DMS53 treated with DMSO at 0.1 percent for 48 hours (cell line): ENCODE data around the gene MRPL41.
"Not testable (repeated sequence)": the region's sequence is repeated elsewhere in the genome, so short reads cannot be mapped to it uniquely, and the experiment has no call there.

Source experiments
- DNase-seq: peaks from one replicate; lab custom pipeline; 2025; ENCODE audit not compliant: unreplicated experiment; lab: John Stamatoyannopoulos, UW

MRPL41 gene

DNA sequence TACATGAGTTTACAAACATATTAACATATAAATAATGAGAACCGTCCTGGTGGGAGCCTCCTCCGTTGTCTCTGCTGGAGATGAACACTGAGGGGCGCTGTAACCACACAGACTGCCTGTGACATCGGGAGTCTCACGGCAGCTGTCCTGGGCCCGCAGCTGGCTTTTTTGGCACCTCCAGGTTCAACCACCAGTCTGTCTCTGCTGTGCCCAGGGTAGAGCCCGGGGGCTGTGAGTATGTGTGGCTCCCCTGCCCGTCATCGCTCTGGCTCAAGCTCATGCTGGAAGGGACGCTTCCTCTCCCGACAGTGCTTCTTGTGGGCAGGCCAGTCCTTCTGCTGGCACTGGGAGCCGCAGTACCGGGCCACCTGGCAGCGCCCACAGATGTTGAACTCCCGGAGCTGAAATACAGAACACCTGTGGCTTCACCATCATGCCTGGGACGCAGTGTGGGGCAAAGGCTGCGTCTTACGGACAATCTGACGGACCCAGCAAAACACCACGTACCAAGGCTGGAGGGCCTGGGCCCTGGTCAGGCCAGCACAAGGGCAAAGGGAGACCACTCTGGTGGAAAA lies 30.7 kb downstream of the MRPL41 start:
- DNase-seq: no peak

DNA sequence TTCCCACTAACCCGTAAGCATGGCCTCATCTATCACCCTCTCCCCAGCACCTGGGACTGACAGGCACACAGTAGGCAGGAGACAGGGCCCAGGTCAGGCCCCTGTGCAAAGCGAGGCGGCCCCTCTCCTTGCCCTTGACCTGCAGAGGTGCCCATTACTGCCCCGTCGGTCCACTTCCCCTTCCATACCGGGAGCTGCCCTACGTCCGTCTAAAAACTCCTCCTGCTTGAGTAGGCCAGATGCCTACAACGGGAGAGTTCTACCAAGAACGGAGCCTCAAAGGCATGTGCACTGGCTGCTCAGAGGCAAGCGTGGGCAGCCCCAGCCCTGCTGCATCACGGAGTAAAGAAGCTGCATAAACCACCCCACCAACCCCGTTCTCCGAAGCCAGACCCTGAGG lies 31.7 kb downstream of the MRPL41 start:
- no peak for DNase-seq

DNA sequence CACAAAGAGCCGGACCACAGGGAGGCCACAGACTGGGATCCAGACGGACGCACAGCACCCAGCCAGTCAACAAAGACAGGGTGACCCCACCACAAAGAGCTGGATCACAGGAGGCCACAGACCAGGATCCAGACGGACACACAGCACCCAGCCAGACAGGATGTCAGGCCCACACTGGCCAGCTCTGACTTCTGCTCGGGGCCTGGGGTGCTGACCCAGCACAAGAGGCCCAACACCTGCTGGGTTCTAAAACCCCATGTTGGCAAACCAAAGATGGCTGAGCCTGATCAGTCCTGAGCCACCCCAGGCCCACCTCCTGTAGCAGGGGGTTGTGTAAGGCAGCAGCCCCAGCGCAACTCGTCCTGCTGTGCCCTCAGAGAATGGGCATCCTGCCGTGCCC lies 32.3 kb downstream of the MRPL41 start:
- DNase-seq: no peak

DNA sequence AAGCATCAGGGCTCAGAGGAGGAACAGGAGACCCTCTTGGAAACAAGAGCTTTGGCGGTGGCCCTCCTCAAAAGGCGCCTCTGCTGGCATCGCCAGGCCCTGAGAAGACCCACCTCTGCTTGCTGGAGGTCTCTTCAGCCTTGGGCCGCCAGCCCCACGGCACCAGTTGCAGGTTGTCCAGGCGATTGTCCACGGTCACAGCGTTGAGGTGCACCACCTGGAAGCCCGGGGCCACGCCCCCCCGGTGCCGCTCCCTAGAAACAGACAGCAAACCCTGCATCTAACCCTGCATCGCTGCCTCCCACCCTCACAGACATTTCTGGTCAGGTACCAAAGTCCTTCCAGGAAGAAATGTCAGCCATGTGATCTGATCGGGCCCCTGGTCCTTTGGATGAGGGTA lies 35.2 kb downstream of the MRPL41 start:
- DNase-seq: no peak

DNA sequence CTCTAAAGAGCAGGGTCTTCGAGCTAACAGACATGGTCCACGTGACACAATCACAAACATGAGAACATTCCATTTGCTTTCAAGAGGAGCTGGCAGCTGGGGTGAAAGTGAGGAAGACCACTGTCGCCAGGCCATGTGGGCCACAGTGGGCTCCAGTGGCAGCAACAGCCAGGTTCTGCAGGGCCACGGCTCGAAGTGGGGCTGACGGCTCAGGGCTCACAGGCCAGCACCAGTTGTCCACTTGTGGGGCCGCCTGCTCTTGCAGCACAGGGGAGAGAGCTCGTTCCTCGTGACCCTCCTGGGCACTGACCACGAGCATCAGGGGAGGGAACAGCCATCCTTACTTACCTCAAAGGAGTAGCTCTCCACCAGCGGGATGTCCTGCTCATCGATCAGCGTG lies 36.6 kb downstream of the MRPL41 start:
- DNase-seq: no peak

DNA sequence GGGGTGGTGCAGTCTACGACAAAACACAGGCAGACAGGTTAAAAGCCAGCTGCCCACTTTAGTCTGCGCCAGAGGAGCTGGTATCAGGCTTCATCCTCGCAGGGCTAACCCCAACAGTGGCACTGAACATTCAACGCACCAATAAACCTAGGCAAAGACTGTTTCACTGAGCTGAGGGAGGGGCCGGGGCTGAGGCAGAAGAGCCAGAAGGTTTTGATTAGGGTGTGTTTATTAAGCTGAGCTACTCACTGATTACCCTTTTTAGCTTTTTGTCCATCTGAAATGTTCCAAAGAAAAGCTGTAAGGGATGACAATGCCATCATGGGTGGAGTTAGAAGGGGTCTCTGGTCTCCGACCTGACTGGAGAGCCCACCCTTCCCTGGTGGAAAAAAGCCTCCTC lies 37.2 kb downstream of the MRPL41 start:
- DNase-seq: no peak

DNA sequence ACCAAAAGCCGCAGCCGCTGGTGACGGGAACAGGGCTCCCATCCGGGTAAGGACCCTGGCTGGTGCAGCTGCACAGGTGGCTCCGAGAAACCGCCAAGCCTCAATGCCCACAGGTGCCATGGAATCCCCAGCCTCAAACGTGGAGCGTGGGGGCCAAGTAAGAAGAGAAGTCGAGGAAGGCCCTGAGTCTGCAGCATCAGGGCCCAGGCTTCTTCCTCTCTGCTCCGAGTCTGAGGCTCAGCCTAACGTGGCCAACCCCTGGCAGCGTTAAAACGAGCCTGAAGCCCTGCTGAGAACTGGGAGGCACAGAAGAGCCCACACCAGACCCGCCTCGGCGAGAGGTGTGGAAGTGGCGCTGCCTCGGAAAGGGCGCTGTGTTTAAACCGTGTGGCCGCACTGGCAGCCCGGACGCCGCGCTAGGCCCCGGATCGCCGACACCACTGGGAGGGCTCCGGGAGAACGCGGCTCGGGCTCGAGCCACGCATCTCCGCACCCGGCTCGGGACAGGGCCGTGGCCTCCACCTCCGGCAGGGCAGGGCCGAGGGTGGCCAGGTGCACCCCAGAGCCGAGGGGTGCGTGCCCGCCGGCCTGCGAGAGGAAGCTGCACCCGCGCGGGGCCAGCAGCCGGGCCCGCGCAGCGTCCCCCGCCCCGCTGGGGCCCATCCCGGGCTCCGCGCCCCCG lies 37.9 kb downstream of the MRPL41 start:
- no peak for DNase-seq

DNA sequence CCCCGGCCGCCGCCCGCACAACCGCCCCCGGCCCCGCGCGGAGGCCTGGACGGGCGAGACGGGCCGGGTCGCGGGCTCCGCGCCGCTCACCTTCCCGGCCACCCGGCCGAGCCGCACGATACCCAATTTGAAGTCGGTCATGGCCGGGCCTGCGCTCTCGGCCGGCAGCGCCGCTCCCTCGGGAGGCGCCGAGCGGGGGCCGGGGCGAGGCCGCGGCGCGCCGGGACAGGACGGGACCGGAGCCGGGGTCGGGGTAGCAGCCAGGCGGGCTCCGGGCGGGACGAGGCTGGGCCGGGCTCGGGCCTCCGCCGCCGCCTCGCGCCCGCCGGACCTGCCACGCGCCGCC lies 38.4 kb downstream of the MRPL41 start:
- DNase-seq: no peak

DNA sequence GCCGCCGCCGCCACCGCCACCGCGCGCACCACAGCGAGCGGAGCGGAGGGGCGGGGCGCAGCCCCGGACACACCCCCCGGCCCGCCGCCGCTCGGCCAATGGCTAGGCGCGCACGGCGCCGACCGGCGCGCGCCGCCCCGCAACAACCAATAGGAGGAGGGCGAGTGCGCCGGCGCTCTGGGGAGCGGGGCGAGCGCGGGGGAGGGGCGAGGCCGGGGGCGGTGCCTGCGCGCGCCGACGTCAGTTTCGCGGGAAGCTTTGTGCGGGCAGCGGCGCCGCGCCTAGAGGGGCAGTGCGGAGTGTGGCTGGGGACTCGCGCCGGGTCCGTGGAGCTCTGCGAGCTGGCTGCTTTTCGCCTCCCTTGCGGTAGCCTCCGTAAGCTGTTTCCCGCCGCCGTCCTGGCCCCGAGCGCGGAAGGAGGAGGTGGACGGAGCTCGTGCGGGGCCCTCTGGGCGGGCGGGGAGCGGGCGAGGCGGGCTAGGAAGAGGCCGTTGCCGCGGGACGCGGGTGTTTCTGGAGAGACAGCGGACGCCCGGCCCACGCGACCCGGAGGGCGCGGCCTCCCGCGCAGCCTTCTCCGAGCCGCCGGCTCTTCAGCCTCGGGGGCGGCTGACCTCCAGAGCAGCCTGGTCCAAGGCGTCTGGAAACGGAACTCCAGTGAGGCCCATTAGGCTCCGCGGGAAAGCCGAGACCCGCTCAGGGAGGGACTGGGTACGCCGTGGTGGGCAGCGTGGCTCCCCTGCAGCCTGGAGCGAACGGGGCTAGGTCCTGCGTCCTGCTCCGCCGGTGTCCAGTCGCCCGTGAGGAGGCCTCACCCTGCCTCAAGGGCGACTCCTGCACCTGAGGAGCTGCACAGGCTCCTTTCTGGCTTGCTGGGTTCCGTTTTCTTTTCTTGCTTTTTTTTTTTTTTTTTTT lies 39.0 kb downstream of the MRPL41 start, which contains the start of gene ZMYND19:
Gene ZMYND19, minus strand, starts transcription at position 44 of the 915 bp plus-strand sequence. CDS start 249 bp downstream, outside the sequence.
- DNase-seq: peak; percentile 69

DNA sequence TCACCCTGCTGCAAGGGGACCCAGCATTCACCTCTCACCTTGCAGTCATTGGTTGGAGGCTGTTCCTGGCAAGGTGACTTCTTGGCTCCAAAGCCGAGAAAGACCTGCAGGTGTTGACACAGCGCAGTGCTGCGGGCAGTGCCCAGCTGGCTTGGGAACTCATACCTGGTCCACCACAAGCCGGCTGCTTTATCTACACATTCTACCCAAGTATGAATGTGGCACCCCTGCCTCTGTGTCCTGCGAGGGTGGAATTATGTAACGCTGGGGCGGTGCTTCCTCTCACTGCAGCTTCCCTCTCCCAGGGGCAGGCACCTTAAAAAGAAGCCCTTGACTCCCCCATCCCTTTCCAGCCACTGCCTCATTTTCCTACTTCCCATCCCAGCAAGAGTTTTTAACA lies 41.1 kb downstream of the MRPL41 start:
- DNase-seq: no peak

DNA sequence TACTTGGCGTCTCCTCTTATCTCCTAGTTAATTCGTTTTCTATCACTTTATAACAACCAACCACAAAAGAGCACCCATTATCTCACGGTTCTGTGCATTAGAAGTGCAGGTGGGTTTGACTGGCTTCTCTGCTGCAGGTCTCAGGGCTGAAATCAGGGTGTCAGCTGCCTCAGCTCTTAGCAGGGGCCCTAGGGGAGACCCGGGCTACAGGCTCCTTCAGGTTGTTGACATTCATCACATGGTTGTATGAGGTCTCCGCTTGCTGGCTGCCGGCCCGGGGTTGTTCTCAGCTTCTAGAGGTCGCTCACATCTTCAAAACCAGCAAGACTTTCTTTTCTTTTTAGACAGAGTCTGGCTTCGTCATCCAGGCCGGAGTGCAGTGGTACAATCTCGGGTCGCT lies 41.5 kb downstream of the MRPL41 start:
- no peak for DNase-seq

DNA sequence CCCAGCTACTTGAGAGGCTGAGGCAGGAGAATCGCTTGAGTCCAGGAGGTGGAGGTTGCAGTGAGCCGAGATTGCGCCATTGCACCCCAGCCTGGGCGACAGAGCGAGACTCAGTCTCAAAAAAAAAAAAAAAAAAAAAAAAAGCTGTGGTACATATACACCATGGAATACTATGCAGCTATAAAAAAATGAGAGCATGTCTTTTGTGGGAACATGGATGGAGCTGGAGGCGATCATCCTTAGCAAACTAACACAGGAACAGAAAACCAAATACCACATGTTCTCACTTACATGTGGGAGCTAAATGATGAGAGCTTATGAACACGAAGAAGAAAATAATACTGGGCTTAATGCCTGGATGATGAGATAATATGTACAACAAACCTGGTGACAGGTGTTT lies 44.9 kb downstream of the MRPL41 start:
- not testable (repeated sequence) for DNase-seq

DNA sequence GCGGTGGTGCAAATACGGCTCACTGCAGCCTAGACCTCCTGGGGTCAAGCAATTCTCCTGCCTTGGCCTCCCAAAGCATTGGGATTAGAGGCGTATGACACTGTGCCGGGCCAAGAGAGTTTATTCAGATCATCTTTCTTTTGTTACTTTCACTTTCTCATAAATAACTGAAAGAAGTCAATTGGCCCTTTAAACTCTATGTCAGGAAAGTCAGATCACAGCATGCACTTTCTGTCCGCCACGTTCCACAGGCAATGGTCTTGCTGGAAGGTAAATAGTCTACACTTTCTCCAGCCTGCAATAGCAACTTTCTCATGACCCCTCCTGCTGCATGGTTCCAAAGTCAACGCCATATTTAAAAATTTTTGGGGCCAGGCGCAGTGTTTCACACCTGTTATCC lies 47.3 kb downstream of the MRPL41 start:
- no peak for DNase-seq
